22Rv1 (cell line): ENCODE results near the gene CDC14B.

Experiments
- CTCF ChIP-seq: fragments of 450-650 bp; IDR thresholded peaks from 2 replicates; pipeline ENCODE4 v1.5.1; 2017; ENCODE audit warnings: mild to moderate bottlenecking
- ZFX ChIP-seq: fragments of 450-650 bp; IDR thresholded peaks from 2 replicates; pipeline ENCODE4 v1.6.1; 2017; ENCODE audit warnings: antibody characterized with exemption, borderline replicate concordance

GRCh38 chr9:96480736-96481135 is 138.9 kb downstream of the CDC14B start:
- TF ChIP-seq CTCF (no peak), ZFX (no peak)
